IPS-20b (cell line): ENCODE data around the gene DYSF.
"Not testable (repeated sequence)": the region's sequence is repeated elsewhere in the genome, so short reads cannot be mapped to it uniquely, and the experiment has no call there.

ENCODE experiments used
- H3K27ac ChIP-seq: one replicate; pipeline ENCODE4 v1.5.1; 2013; ENCODE audit warnings: low read length
- H3K27me3 ChIP-seq: 2 replicates; pipeline ENCODE4 v1.6.1; 2013; ENCODE audit warnings: mild to moderate bottlenecking, low read length, inconsistent platforms; ENCODE audit not compliant: insufficient read depth
- H3K36me3 ChIP-seq: 2 replicates; pipeline ENCODE4 v1.6.1; 2013; ENCODE audit warnings: low read depth, mild to moderate bottlenecking, inconsistent platforms, low read length, moderate library complexity; ENCODE audit not compliant: insufficient read depth
- H3K4me1 ChIP-seq: 2 replicates; pipeline ENCODE4 v1.6.1; 2013; ENCODE audit warnings: mild to moderate bottlenecking, control low read depth, inconsistent platforms, low read length, moderate library complexity; ENCODE audit not compliant: insufficient read depth
- H3K4me3 ChIP-seq: 2 replicates; pipeline ENCODE4 v1.5.1; 2013; ENCODE audit warnings: mild to moderate bottlenecking, low read length, inconsistent platforms
- H3K9ac ChIP-seq: 2 replicates; pipeline ENCODE4 v1.6.1; 2013; ENCODE audit warnings: low read depth, mild to moderate bottlenecking, inconsistent platforms, low read length, moderate library complexity
- H3K9me3 ChIP-seq: 2 replicates; pipeline ENCODE4 v1.6.1; 2013; ENCODE audit warnings: mild to moderate bottlenecking, low read depth, low read length, inconsistent platforms; ENCODE audit not compliant: insufficient read depth

Gene DYSF

GRCh38 chr2:71477231-71477691 lies 23.9 kb downstream of the DYSF start:
- Histone ChIP-seq H3K9me3 (no peaks in the 10 kb centered on the region), H3K36me3 (no peaks in the 10 kb centered on the region), H3K9ac (no peak overlapping the region), H3K4me1 (no peaks in the 10 kb centered on the region; the same call in 1 of the 2 replicates), H3K4me3 (no peak overlapping the region), H3K27ac (no peak overlapping the region), H3K27me3 (no peaks in the 10 kb centered on the region)

GRCh38 chr2:71478806-71479205 lies 25.4 kb downstream of the DYSF start:
- Histone ChIP-seq H3K9me3 (no peaks in the 10 kb centered on the region), H3K4me3 (no peak overlapping the region), H3K27me3 (no peaks in the 10 kb centered on the region), H3K27ac (no peak overlapping the region), H3K4me1 (no peaks in the 10 kb centered on the region; the same call in 1 of the 2 replicates), H3K36me3 (no peaks in the 10 kb centered on the region), H3K9ac (no peak overlapping the region)

- no peaks in the 10 kb centered on the region for H3K27me3 ChIP-seq
- H3K4me3 ChIP-seq, result no peak overlapping the region
- H3K9ac ChIP-seq, result no peak overlapping the region
- no peaks in the 10 kb centered on the region; the same call in 1 of the 2 replicates for H3K4me1 ChIP-seq
- no peaks in the 10 kb centered on the region for H3K36me3 ChIP-seq
- no peaks in the 10 kb centered on the region for H3K9me3 ChIP-seq
- no peak overlapping the region for H3K27ac ChIP-seq
Measured at GRCh38 chr2:71479261-71479660, 25.9 kb downstream of the DYSF start.

GRCh38 chr2:71481111-71481510 lies 27.8 kb downstream of the DYSF start:
- Histone ChIP-seq H3K36me3 (no peaks in the 10 kb centered on the region), H3K27me3 (no peaks in the 10 kb centered on the region), H3K9ac (no peak overlapping the region), H3K4me1 (no peaks in the 10 kb centered on the region; the same call in 1 of the 2 replicates), H3K4me3 (no peak overlapping the region), H3K9me3 (no peaks in the 10 kb centered on the region), H3K27ac (no peak overlapping the region)

GRCh38 chr2:71482055-71482454 lies 28.7 kb downstream of the DYSF start:
- H3K27ac ChIP-seq, result no peak overlapping the region
- no peak overlapping the region for H3K9ac ChIP-seq
- H3K27me3 ChIP-seq, result no peaks in the 10 kb centered on the region
- H3K9me3 ChIP-seq, result no peaks in the 10 kb centered on the region
- H3K4me3 ChIP-seq, result no peak overlapping the region
- no peaks in the 10 kb centered on the region; the same call in 1 of the 2 replicates for H3K4me1 ChIP-seq
- H3K36me3 ChIP-seq, result no peaks in the 10 kb centered on the region

- H3K9ac ChIP-seq, result no peak overlapping the region
- no peaks in the 10 kb centered on the region for H3K27me3 ChIP-seq
- H3K4me3 ChIP-seq, result no peak overlapping the region
- H3K4me1 ChIP-seq, result no peaks in the 10 kb centered on the region; the same call in 1 of the 2 replicates
- H3K9me3 ChIP-seq, result no peaks in the 10 kb centered on the region
- H3K36me3 ChIP-seq, result no peaks in the 10 kb centered on the region
- no peak overlapping the region for H3K27ac ChIP-seq
Measured at GRCh38 chr2:71483246-71483645, 29.9 kb downstream of the DYSF start.

GRCh38 chr2:71484354-71484753 lies 31.0 kb downstream of the DYSF start:
- no peaks in the 10 kb centered on the region for H3K9me3 ChIP-seq
- H3K27ac ChIP-seq, result no peak overlapping the region
- H3K36me3 ChIP-seq, result no peaks in the 10 kb centered on the region
- no peaks in the 10 kb centered on the region for H3K27me3 ChIP-seq
- H3K4me1 ChIP-seq, result no peaks in the 10 kb centered on the region; the same call in 1 of the 2 replicates
- H3K9ac ChIP-seq, result no peak overlapping the region
- no peak overlapping the region for H3K4me3 ChIP-seq

GRCh38 chr2:71486881-71487640 lies 33.7 kb downstream of the DYSF start:
- no peak overlapping the region for H3K9ac ChIP-seq
- no peak overlapping the region for H3K4me3 ChIP-seq
- no peaks in the 10 kb centered on the region for H3K9me3 ChIP-seq
- H3K27ac ChIP-seq, result no peak overlapping the region
- no peaks in the 10 kb centered on the region; the same call in 1 of the 2 replicates for H3K4me1 ChIP-seq
- H3K27me3 ChIP-seq, result no peaks in the 10 kb centered on the region
- H3K36me3 ChIP-seq, result no peaks in the 10 kb centered on the region

- not testable (repeated sequence) for H3K4me1 ChIP-seq, H3K27me3 ChIP-seq, H3K9ac ChIP-seq, H3K36me3 ChIP-seq, H3K27ac ChIP-seq, H3K4me3 ChIP-seq, H3K9me3 ChIP-seq
Measured at GRCh38 chr2:71491551-71491950, 38.2 kb downstream of the DYSF start.

GRCh38 chr2:71492112-71492511 lies 38.8 kb downstream of the DYSF start:
- no peak overlapping the region for H3K4me3 ChIP-seq
- H3K9ac ChIP-seq, result no peak overlapping the region
- H3K36me3 ChIP-seq, result no peaks in the 10 kb centered on the region
- no peaks in the 10 kb centered on the region for H3K27me3 ChIP-seq
- no peak overlapping the region for H3K27ac ChIP-seq
- no peaks in the 10 kb centered on the region for H3K9me3 ChIP-seq
- H3K4me1 ChIP-seq, result peaks cover 9% of the 10 kb centered on the region; the same call in 1 of the 2 replicates

GRCh38 chr2:71494091-71494490 lies 40.7 kb downstream of the DYSF start:
- no peak overlapping the region for H3K27ac ChIP-seq
- H3K9me3 ChIP-seq, result no peaks in the 10 kb centered on the region
- H3K4me3 ChIP-seq, result no peak overlapping the region
- no peak overlapping the region for H3K9ac ChIP-seq
- H3K36me3 ChIP-seq, result no peaks in the 10 kb centered on the region
- H3K4me1 ChIP-seq, result peaks cover 9% of the 10 kb centered on the region; the same call in 1 of the 2 replicates
- H3K27me3 ChIP-seq, result no peaks in the 10 kb centered on the region

- H3K4me1 ChIP-seq, result peaks cover 9% of the 10 kb centered on the region; the same call in 1 of the 2 replicates
- H3K9ac ChIP-seq, result no peak overlapping the region
- no peaks in the 10 kb centered on the region for H3K36me3 ChIP-seq
- no peak overlapping the region for H3K4me3 ChIP-seq
- no peaks in the 10 kb centered on the region for H3K9me3 ChIP-seq
- no peak overlapping the region for H3K27ac ChIP-seq
- no peaks in the 10 kb centered on the region for H3K27me3 ChIP-seq
Measured at GRCh38 chr2:71494523-71495155, 41.3 kb downstream of the DYSF start.
